Adrenal gland (tissue), 5 donors: Measurements from ENCODE around the gene FOLH1.
"Not testable (repeated sequence)": the region's sequence is repeated elsewhere in the genome, so short reads cannot be mapped to it uniquely, and the experiment has no call there.

ENCODE experiments used
- CTCF ChIP-seq, 6 experiments: fragments of 450-650 bp in 4 of 6; fragments of 200-600 bp in 2 of 6; sonication (generic) in 1 of 6; IDR thresholded peaks; 1 replicate in 5 of 6; 2 replicates in 1 of 6; pipeline versions ENCODE4 v1.5.1 to v1.8.0; 2016 to 2021; ENCODE audit warnings: antibody characterized with exemption in 6 of 6, mild to moderate bottlenecking in 2 of 6, moderate library complexity in 1 of 6
- POLR2A ChIP-seq, 2 donors: fragments of 450-650 bp; IDR thresholded peaks; one replicate each; pipeline ENCODE4 v1.6.1; 2017; ENCODE audit warnings: antibody characterized with exemption in 2 of 2, mild to moderate bottlenecking in 2 of 2, moderate library complexity in 1 of 2
- donor health status: DM: no; HTN: no; CAD: no.

GRCh38 chr11:49186225-49186624 lies 22.2 kb downstream of the FOLH1 start:
- not testable (repeated sequence) for TF ChIP-seq POLR2A, CTCF (IDR thresholded peaks at IDR 0.05)
